SK-N-SH treated with all-trans-retinoic acid at 6 μM for 48 hours (cell line): Measurements from ENCODE around the gene HS3ST3A1.

ENCODE experiments used
- ATAC-seq: fragments of 200-7000 bp; cut with Tn5 transposase; 3 replicates; pipeline ENCODE4 v1.9.1; 2020; ENCODE audit warnings: mild to moderate bottlenecking, moderate library complexity
- ARNTL ChIP-seq: fragments of 450-650 bp; formaldehyde crosslinking; IDR thresholded peaks from 2 replicates; pipeline ENCODE4 v1.5.0; 2020; ENCODE audit warnings: low read depth, mild to moderate bottlenecking, moderate library complexity, borderline replicate concordance
- BACH2 ChIP-seq: fragments of 250-450 bp; sonication (Bioruptor Pico); IDR thresholded peaks from 2 replicates; pipeline ENCODE4 v1.9.0; 2021; ENCODE audit warnings: mild to moderate bottlenecking, borderline replicate concordance
- CREB5 ChIP-seq: fragments of 250-450 bp; sonication (Bioruptor Pico); IDR thresholded peaks from 2 replicates; pipeline ENCODE4 v1.5.1; 2020; ENCODE audit warnings: low read depth, mild to moderate bottlenecking, moderate library complexity
- CSRNP3 ChIP-seq: fragments of 250-450 bp; sonication (Bioruptor Pico); IDR thresholded peaks from 2 replicates; pipeline ENCODE4 v1.5.1; 2021; ENCODE audit warnings: mild to moderate bottlenecking, moderate library complexity
- ESRRG ChIP-seq: fragments of 250-450 bp; sonication (Bioruptor Pico); IDR thresholded peaks from 2 replicates; pipeline ENCODE4 v1.6.1; 2021; ENCODE audit warnings: mild to moderate bottlenecking
- GLIS3 ChIP-seq: fragments of 250-450 bp; sonication (Bioruptor Pico); IDR thresholded peaks from 2 replicates; pipeline ENCODE4 v1.5.0; 2020; ENCODE audit warnings: mild to moderate bottlenecking, moderate library complexity
- ISL1 ChIP-seq: fragments of 250-450 bp; sonication (Bioruptor Pico); IDR thresholded peaks from 2 replicates; pipeline ENCODE4 v2.1.2; 2022; ENCODE audit warnings: mild to moderate bottlenecking, moderate library complexity
- OSR1 ChIP-seq: fragments of 250-450 bp; sonication (Bioruptor Pico); IDR thresholded peaks from 2 replicates; pipeline ENCODE4 v1.8.0; 2022; ENCODE audit warnings: moderate library complexity, mild to moderate bottlenecking, inconsistent platforms
- PATZ1 ChIP-seq: fragments of 250-450 bp; sonication (Bioruptor Pico); IDR thresholded peaks from 2 replicates; pipeline ENCODE4 v1.8.0; 2020; ENCODE audit warnings: mild to moderate bottlenecking, moderate library complexity, borderline replicate concordance
- POU6F1 ChIP-seq: fragments of 250-450 bp; sonication (Bioruptor Pico); IDR thresholded peaks from 2 replicates; pipeline ENCODE4 v1.8.0; 2021; ENCODE audit warnings: low read depth, mild to moderate bottlenecking, moderate library complexity, borderline replicate concordance
- PPARA ChIP-seq: fragments of 250-450 bp; sonication (Bioruptor Pico); IDR thresholded peaks from 2 replicates; pipeline ENCODE4 v1.5.0; 2020; ENCODE audit warnings: mild to moderate bottlenecking, borderline replicate concordance
- RARB ChIP-seq: fragments of 250-450 bp; sonication (Bioruptor Pico); IDR thresholded peaks from 2 replicates; pipeline ENCODE4 v1.8.0; 2021; ENCODE audit warnings: mild to moderate bottlenecking, moderate library complexity
- TCF4 ChIP-seq: fragments of 250-450 bp; sonication (Bioruptor Pico); IDR thresholded peaks from 2 replicates; pipeline ENCODE4 v1.8.0; 2021; ENCODE audit warnings: mild to moderate bottlenecking, moderate library complexity, borderline replicate concordance
- TOX ChIP-seq: fragments of 250-450 bp; sonication (Bioruptor Pico); IDR thresholded peaks from 2 replicates; pipeline ENCODE4 v1.8.0; 2021; ENCODE audit warnings: mild to moderate bottlenecking, moderate library complexity, borderline replicate concordance
- TSHZ2 ChIP-seq: fragments of 250-450 bp; sonication (Bioruptor Pico); IDR thresholded peaks from 2 replicates; pipeline ENCODE4 v1.5.0; 2020; ENCODE audit warnings: mild to moderate bottlenecking, moderate library complexity
- ZFP3 ChIP-seq: fragments of 250-450 bp; sonication (Bioruptor Pico); IDR thresholded peaks from 2 replicates; pipeline ENCODE4 v1.5.0; 2020; ENCODE audit warnings: mild to moderate bottlenecking, moderate library complexity
- ZFP30 ChIP-seq: fragments of 450-650 bp; formaldehyde crosslinking; IDR thresholded peaks from 2 replicates; pipeline ENCODE4 v1.5.0; 2022; ENCODE audit warnings: mild to moderate bottlenecking, moderate library complexity
- ZNF565 ChIP-seq: fragments of 450-650 bp; formaldehyde crosslinking; conservative IDR thresholded peaks from 2 replicates; pipeline ENCODE4 v1.5.0; 2020; ENCODE audit warnings: low read depth, mild to moderate bottlenecking, moderate library complexity
- ZNF70 ChIP-seq: fragments of 450-650 bp; formaldehyde crosslinking; IDR thresholded peaks from 2 replicates; pipeline ENCODE4 v1.5.0; 2020; ENCODE audit warnings: mild to moderate bottlenecking, moderate library complexity

Gene HS3ST3A1

GRCh38 chr17:13575466-13575865, 26.3 kb downstream of the HS3ST3A1 start:
- ATAC-seq = no peak
- no peak for TF ChIP-seq ZNF565 (CRISPR knock-in tag)
- no peak for TF ChIP-seq ISL1 (CRISPR knock-in tag)
- no peak for TF ChIP-seq TSHZ2 (CRISPR knock-in tag)
- no peak for TF ChIP-seq ARNTL (CRISPR knock-in tag)
- TF ChIP-seq CREB5 (CRISPR knock-in tag) = no peak
- TF ChIP-seq PPARA (CRISPR knock-in tag) = no peak
- TF ChIP-seq GLIS3 (CRISPR knock-in tag) = no peak
- no peak for TF ChIP-seq RARB (CRISPR knock-in tag)
- no peak for TF ChIP-seq ZFP30 (CRISPR knock-in tag)
- no peak for TF ChIP-seq OSR1 (CRISPR knock-in tag)
- TF ChIP-seq PATZ1 = no peak
- no peak for TF ChIP-seq TCF4 (CRISPR knock-in tag)
- TF ChIP-seq TOX (CRISPR knock-in tag) = no peak
- TF ChIP-seq, all 23 proteins: peak for 0

- no peak for ATAC-seq
- no peak for TF ChIP-seq TCF4 (CRISPR knock-in tag)
- TF ChIP-seq ARNTL (CRISPR knock-in tag) = no peak
Measured at GRCh38 chr17:13572581-13572980, 29.1 kb downstream of the HS3ST3A1 start.

- TF ChIP-seq RARB (CRISPR knock-in tag) (no peak), ZFP3 (CRISPR knock-in tag) (no peak), BACH2 (no peak), ARNTL (CRISPR knock-in tag) (no peak), CSRNP3 (CRISPR knock-in tag) (no peak), TOX (CRISPR knock-in tag) (no peak), ESRRG (CRISPR knock-in tag) (no peak), POU6F1 (CRISPR knock-in tag) (no peak), TSHZ2 (CRISPR knock-in tag) (no peak), GLIS3 (CRISPR knock-in tag) (no peak), ZNF70 (CRISPR knock-in tag) (no peak), OSR1 (CRISPR knock-in tag) (no peak), ZFP30 (CRISPR knock-in tag) (no peak)
- no peak for ATAC-seq
Measured at GRCh38 chr17:13569398-13570123, 32.2 kb downstream of the HS3ST3A1 start.
